HEK293T (cell line): ENCODE results near the gene PPP2R5C.

ENCODE experiments used
- CTCF ChIA-PET: fragments of 350-600 bp; formaldehyde crosslinking; extraction: SDS; loops from one replicate; lab custom pipeline; 2021; ENCODE audit warnings: antibody characterized with exemption, inconsistent platforms; lab: Yijun Ruan, JAX
- POLR2A ChIA-PET: fragments of 350-600 bp; formaldehyde crosslinking; extraction: SDS; loops from one replicate; lab custom pipeline; 2020; ENCODE audit warnings: antibody characterized with exemption, inconsistent platforms; lab: Yijun Ruan, JAX
- DNase-seq: peaks from one replicate; pipeline ENCODE4 v3.0.0; 2012; ENCODE audit warnings: mixed read lengths; ENCODE audit errors: extremely low spot score
- ARNT ChIP-seq: fragments of 450-650 bp; IDR thresholded peaks from 2 replicates; pipeline ENCODE4 v1.6.1; 2017; ENCODE audit warnings: mild to moderate bottlenecking
- BHLHE40 ChIP-seq: fragments of 450-650 bp; IDR thresholded peaks from 2 replicates; pipeline ENCODE4 v1.6.1; 2016; ENCODE audit warnings: mild to moderate bottlenecking, moderate library complexity, borderline replicate concordance
- CTBP1 ChIP-seq: fragments of 450-650 bp; IDR thresholded peaks from 2 replicates; pipeline ENCODE4 v1.6.1; 2016; ENCODE audit warnings: borderline replicate concordance
- ELF4 ChIP-seq: fragments of 450-650 bp; IDR thresholded peaks from 2 replicates; pipeline ENCODE4 v1.6.1; 2017; ENCODE audit warnings: antibody characterized with exemption
- FOXA1 ChIP-seq: fragments of 450-650 bp; IDR thresholded peaks from 2 replicates; pipeline ENCODE4 v1.6.1; 2016; ENCODE audit warnings: mild to moderate bottlenecking
- FOXK2 ChIP-seq: fragments of 450-650 bp; IDR thresholded peaks from 2 replicates; pipeline ENCODE4 v1.6.1; 2016; ENCODE audit warnings: mild to moderate bottlenecking
- FOXM1 ChIP-seq: fragments of 450-650 bp; IDR thresholded peaks from 2 replicates; pipeline ENCODE4 v1.6.1; 2017; ENCODE audit warnings: mild to moderate bottlenecking, borderline replicate concordance
- HDGF ChIP-seq: fragments of 450-650 bp; IDR thresholded peaks from 2 replicates; pipeline ENCODE4 v1.6.1; 2017; ENCODE audit warnings: antibody characterized with exemption, borderline replicate concordance
- L3MBTL2 ChIP-seq: fragments of 450-650 bp; conservative IDR thresholded peaks from 2 replicates; pipeline ENCODE4 v1.6.1; 2016; ENCODE audit warnings: mild to moderate bottlenecking
- LEF1 ChIP-seq: fragments of 450-650 bp; IDR thresholded peaks from 2 replicates; pipeline ENCODE4 v1.6.1; 2017; ENCODE audit warnings: mild to moderate bottlenecking, borderline replicate concordance
- NFRKB ChIP-seq: fragments of 450-650 bp; IDR thresholded peaks from 2 replicates; pipeline ENCODE4 v1.6.1; 2016; ENCODE audit warnings: mild to moderate bottlenecking, moderate library complexity
- SP1 ChIP-seq: fragments of 450-650 bp; IDR thresholded peaks from 2 replicates; pipeline ENCODE4 v1.6.1; 2017
- SUZ12 ChIP-seq: fragments of 450-650 bp; IDR thresholded peaks from 2 replicates; pipeline ENCODE4 v1.6.1; 2016; ENCODE audit warnings: mild to moderate bottlenecking
- TARDBP ChIP-seq: fragments of 450-650 bp; IDR thresholded peaks from 2 replicates; pipeline ENCODE4 v1.6.1; 2016
- ZNF384 ChIP-seq: fragments of 450-650 bp; IDR thresholded peaks from 2 replicates; pipeline ENCODE4 v1.6.1; 2016
- TF ChIP-seq, protein P1 (sequence below): fragments of 450-650 bp; IDR thresholded peaks from 2 replicates; pipeline ENCODE4 v1.6.1; 2016

Gene PPP2R5C

DNA sequence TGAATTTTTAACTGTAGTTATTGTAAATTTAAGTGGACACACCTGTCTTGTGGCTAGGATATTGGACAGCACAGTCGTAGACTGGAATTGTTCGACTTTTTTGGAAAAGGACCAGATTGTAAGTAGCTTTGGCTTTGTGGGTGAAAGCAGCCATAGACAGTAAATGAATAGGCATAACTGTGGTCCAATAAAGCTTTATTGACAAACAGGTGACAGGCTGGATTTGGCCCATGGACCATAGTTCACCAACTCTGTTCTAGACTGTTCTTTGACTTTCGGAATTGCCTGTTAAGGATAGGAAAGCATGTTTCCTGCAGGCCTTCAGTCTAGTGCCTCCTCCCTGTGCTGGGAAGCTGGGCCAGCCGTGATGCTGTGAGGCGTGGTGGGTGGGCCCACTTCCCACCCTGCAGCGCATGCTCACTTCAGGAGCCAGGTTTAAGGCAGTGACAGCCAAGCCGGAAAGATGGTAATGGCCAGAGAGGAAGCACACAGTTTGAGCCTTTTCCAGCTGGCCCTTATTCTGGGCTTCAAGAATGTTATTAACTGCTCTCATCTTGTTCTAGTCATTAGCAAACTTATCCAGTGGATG is 51.8 kb downstream of the PPP2R5C start:
- ChIA-PET CTCF (interaction anchor here (0.6 kb wide), 1 partner anchor 157 kb away, joined by 3 read pairs; no protein-coding TSS in a partner anchor), POLR2A (interaction anchor here (0.5 kb wide), 1 partner anchor 1074 kb away, joined by 4 read pairs; no protein-coding TSS in a partner anchor)
- no peak for DNase-seq
- TF ChIP-seq FOXA1 = no peak
- TF ChIP-seq CTBP1 = no peak
- TF ChIP-seq, protein P1, sequence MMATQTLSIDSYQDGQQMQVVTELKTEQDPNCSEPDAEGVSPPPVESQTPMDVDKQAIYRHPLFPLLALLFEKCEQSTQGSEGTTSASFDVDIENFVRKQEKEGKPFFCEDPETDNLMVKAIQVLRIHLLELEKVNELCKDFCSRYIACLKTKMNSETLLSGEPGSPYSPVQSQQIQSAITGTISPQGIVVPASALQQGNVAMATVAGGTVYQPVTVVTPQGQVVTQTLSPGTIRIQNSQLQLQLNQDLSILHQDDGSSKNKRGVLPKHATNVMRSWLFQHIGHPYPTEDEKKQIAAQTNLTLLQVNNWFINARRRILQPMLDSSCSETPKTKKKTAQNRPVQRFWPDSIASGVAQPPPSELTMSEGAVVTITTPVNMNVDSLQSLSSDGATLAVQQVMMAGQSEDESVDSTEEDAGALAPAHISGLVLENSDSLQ = no peak
- no peak for TF ChIP-seq ELF4
- TF ChIP-seq FOXK2 = no peak
- TF ChIP-seq NFRKB = no peak
- no peak for TF ChIP-seq ARNT
- TF ChIP-seq TARDBP = no peak
- no peak for TF ChIP-seq BHLHE40
- TF ChIP-seq SUZ12 = no peak
- TF ChIP-seq ZNF384 = no peak
- no peak for TF ChIP-seq HDGF
- TF ChIP-seq FOXM1 = no peak
- TF ChIP-seq LEF1 = no peak
- TF ChIP-seq SP1 = no peak
- no peak for TF ChIP-seq L3MBTL2

DNA sequence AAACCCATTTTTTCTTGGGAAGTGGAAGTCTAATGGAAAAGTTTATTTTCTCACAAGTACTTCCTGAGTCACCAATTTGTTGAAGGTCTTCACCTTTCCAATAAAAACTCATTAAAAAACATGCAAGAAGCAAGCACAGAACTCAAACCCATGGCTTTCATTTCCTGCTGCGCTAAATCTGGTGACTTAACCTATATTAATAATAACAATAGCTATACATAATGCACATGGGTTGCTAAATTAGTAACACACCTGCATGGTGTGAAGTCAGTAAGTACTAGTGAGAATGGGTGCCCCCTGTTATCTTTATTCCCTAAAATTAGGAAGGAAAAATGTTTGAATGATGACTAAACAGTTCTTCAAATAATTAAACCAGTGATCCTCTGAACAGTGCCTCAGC is 52.3 kb downstream of the PPP2R5C start:
- ChIA-PET CTCF (interaction anchor here (0.6 kb wide), 1 partner anchor 157 kb away, joined by 3 read pairs; no protein-coding TSS in a partner anchor), POLR2A (interaction anchor here (0.5 kb wide), 1 partner anchor 1075 kb away, joined by 4 read pairs; no protein-coding TSS in a partner anchor)
- no peak for DNase-seq
- TF ChIP-seq BHLHE40 (no peak), TARDBP (no peak), L3MBTL2 (no peak), CTBP1 (no peak)
- TF ChIP-seq, protein P1 = no peak

DNA sequence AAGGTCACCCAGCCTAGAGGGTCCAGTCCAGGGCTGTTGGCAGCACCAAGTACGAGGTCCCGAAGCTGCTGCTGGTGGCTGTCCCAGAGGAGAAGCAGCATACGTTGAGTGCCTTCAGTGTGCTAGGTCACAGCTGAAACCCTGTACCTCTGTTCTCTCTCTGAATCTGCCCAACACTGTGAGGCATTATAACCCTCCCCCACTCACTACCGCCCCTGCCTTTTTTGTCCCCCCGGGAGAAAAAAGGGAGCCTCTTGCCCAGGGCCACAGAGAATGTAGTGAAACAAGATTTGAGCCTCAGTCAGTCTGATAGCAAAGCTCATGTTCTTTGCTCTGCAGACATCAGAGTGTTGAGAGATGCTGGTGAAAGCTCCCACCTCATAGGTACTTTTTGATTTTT is 53.4 kb downstream of the PPP2R5C start:
- DNase-seq = no peak
- ChIA-PET CTCF (no interaction called here), POLR2A (no interaction called here)
- TF ChIP-seq FOXK2 (no peak), NFRKB (no peak), TARDBP (no peak), ARNT (no peak), SUZ12 (no peak), L3MBTL2 (no peak), ELF4 (no peak), CTBP1 (no peak), ZNF384 (no peak), BHLHE40 (no peak), SP1 (no peak)
- TF ChIP-seq, protein P1 = no peak

DNA sequence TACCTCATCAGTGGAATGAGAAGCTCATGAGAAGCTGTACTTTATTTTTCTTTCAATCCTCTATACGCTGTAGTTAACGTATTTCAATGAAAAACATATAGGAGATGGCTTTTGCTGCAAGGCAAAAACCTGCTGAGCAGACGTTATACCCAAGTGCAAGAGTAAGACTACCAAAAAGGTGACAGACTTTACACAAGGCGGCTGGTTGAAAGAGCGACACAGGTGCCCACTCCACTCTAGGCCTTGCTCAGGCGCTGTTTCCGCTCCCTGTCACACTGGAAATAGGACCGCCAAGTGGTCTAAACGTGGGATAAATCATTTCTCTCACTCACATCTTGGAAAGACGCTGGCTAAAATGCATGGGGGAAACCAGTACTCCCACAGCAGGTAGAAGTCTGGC is 54.5 kb downstream of the PPP2R5C start:
- POLR2A ChIA-PET = interaction anchor here (1.4 kb wide), 1 partner anchor 13 kb away, joined by 3 read pairs; no protein-coding TSS in a partner anchor
- TF ChIP-seq FOXK2 (no peak), SP1 (no peak), L3MBTL2 (no peak), CTBP1 (no peak), ARNT (no peak), TARDBP (no peak), NFRKB (no peak), FOXA1 (no peak), HDGF (no peak), ZNF384 (no peak), SUZ12 (no peak), LEF1 (no peak), ELF4 (no peak), FOXM1 (no peak), BHLHE40 (no peak)
- TF ChIP-seq, protein P1 = no peak

DNA sequence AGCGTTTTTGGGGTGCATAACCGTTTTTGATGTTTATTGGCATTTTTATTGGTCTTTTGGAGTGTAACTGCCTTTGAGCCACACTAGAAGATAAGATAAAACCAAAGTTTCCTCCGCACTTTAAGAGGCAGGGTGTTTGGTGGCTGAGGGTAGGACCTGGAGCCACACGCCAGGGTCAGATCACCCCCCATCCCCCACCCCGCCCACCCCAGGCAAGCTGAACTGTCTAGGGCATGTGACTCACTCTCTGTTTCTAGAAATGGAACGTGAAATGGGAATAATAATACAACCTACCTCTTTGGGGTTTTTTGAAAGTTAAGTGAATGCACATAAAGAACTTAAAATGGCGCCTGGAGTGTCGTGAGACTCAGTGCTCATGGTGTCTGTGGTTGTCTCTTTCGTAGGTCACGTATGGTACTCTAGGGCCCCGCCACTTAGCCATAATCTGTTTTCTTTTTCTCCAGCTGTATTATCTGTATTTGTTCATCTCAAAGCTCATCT is 56.0 kb downstream of the PPP2R5C start:
- no peak for TF ChIP-seq LEF1
- no peak for TF ChIP-seq FOXA1
- TF ChIP-seq SUZ12 = no peak
- TF ChIP-seq CTBP1 = no peak
- DNase-seq = no peak
- CTCF ChIA-PET = no interaction called here
- POLR2A ChIA-PET = interaction anchor here (0.7 kb wide), 1 partner anchor 8 kb away, joined by 3 read pairs; no protein-coding TSS in a partner anchor

More for the DNA sequence above, 54.5 kb downstream of the PPP2R5C start:
- no peak for DNase-seq
- CTCF ChIA-PET = no interaction called here
